SK-N-SH (cell line): Measurements from ENCODE around the gene DHX29.

ENCODE experiments used
- MXI1 ChIP-seq: IDR thresholded peaks from 2 replicates; pipeline ENCODE4 v1.6.1; 2012; ENCODE audit warnings: mild to moderate bottlenecking, low read depth, low read length, improper control_type of control experiment
- NFIC ChIP-seq: IDR thresholded peaks from 2 replicates; pipeline ENCODE4 v1.4.0; 2012; ENCODE audit warnings: borderline replicate concordance
- POLR2AphosphoS5 ChIP-seq: IDR thresholded peaks from 2 replicates; pipeline ENCODE4 v1.6.1; 2012; ENCODE audit warnings: low read depth, low read length
- RAD21 ChIP-seq: IDR thresholded peaks from 2 replicates; pipeline ENCODE4 v1.6.1; 2012; ENCODE audit warnings: mild to moderate bottlenecking, low read length
- RFX5 ChIP-seq: IDR thresholded peaks from 2 replicates; pipeline ENCODE4 v1.6.1; 2012; ENCODE audit warnings: mild to moderate bottlenecking, improper control_type of control experiment, low read length
- SMC3 ChIP-seq: IDR thresholded peaks from 2 replicates; pipeline ENCODE4 v1.6.1; 2012; ENCODE audit warnings: low read depth, low read length, improper control_type of control experiment
- TF ChIP-seq, protein P1 (sequence below): fragments of 200-600 bp; sonication (generic); IDR thresholded peaks from 2 replicates; pipeline ENCODE4 v1.6.1; 2017; ENCODE audit warnings: antibody characterized with exemption, mild to moderate bottlenecking, moderate library complexity
- TF ChIP-seq, protein P2 (sequence below): IDR thresholded peaks from 2 replicates; pipeline ENCODE4 v1.4.0; 2012; ENCODE audit warnings: low read depth, borderline replicate concordance
- TF ChIP-seq, protein P3 (sequence below): IDR thresholded peaks from 2 replicates; pipeline ENCODE4 v1.4.0; 2012; ENCODE audit warnings: low read depth, borderline replicate concordance
- TF ChIP-seq, protein P4 (sequence below): IDR thresholded peaks from 2 replicates; pipeline ENCODE4 v1.6.1; 2012; ENCODE audit warnings: mild to moderate bottlenecking, low read depth, low read length, moderate library complexity

DNA sequence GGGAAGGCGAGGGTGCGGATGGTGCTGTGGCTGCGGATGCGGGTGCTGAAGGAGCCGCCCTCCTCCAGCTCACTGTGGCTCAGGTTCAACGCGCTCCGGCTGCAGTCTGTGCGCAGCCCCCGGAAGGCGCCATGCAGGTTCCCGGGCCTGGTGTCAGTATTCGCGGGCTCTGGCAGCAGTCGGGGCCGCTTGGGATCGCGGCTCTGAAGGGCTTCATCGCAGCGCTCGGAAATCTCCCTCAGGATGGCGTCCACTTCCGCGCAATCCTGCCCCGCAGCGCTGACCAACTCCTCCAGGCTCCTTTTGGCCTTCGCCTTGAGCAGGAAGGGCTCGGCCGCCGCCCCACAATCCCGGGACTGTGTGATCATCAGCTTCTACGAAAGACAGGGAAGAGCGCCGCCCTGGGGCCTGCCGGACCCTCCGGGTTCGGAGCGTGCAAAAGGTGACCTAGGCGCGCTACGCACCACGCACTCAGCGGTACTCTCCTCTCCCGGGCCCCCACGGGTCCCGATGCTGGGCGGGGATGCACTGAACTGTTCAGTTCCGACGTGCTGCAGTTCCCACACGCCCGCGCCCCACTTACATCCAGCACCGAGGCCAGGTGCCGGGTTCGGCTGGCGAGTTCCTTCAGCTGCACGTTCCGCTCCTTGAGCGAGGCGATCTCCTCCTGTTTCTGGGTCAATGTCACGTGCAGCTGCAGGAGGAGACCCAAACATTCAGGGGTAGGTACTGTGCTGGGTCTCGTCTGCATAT, 86.9 kb downstream of the DHX29 start:
- no peak for TF ChIP-seq NFIC
- TF ChIP-seq, protein P1, sequence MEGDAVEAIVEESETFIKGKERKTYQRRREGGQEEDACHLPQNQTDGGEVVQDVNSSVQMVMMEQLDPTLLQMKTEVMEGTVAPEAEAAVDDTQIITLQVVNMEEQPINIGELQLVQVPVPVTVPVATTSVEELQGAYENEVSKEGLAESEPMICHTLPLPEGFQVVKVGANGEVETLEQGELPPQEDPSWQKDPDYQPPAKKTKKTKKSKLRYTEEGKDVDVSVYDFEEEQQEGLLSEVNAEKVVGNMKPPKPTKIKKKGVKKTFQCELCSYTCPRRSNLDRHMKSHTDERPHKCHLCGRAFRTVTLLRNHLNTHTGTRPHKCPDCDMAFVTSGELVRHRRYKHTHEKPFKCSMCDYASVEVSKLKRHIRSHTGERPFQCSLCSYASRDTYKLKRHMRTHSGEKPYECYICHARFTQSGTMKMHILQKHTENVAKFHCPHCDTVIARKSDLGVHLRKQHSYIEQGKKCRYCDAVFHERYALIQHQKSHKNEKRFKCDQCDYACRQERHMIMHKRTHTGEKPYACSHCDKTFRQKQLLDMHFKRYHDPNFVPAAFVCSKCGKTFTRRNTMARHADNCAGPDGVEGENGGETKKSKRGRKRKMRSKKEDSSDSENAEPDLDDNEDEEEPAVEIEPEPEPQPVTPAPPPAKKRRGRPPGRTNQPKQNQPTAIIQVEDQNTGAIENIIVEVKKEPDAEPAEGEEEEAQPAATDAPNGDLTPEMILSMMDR, result no peak
- TF ChIP-seq SMC3, result no peak
- TF ChIP-seq POLR2AphosphoS5, result no peak
- no peak for TF ChIP-seq MXI1
- no peak for TF ChIP-seq RAD21
- no peak for TF ChIP-seq RFX5
- TF ChIP-seq, protein P2, sequence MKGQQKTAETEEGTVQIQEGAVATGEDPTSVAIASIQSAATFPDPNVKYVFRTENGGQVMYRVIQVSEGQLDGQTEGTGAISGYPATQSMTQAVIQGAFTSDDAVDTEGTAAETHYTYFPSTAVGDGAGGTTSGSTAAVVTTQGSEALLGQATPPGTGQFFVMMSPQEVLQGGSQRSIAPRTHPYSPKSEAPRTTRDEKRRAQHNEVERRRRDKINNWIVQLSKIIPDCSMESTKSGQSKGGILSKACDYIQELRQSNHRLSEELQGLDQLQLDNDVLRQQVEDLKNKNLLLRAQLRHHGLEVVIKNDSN, result no peak
- TF ChIP-seq, protein P3, sequence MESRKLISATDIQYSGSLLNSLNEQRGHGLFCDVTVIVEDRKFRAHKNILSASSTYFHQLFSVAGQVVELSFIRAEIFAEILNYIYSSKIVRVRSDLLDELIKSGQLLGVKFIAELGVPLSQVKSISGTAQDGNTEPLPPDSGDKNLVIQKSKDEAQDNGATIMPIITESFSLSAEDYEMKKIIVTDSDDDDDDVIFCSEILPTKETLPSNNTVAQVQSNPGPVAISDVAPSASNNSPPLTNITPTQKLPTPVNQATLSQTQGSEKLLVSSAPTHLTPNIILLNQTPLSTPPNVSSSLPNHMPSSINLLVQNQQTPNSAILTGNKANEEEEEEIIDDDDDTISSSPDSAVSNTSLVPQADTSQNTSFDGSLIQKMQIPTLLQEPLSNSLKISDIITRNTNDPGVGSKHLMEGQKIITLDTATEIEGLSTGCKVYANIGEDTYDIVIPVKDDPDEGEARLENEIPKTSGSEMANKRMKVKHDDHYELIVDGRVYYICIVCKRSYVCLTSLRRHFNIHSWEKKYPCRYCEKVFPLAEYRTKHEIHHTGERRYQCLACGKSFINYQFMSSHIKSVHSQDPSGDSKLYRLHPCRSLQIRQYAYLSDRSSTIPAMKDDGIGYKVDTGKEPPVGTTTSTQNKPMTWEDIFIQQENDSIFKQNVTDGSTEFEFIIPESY, result no peak
- TF ChIP-seq, protein P4, sequence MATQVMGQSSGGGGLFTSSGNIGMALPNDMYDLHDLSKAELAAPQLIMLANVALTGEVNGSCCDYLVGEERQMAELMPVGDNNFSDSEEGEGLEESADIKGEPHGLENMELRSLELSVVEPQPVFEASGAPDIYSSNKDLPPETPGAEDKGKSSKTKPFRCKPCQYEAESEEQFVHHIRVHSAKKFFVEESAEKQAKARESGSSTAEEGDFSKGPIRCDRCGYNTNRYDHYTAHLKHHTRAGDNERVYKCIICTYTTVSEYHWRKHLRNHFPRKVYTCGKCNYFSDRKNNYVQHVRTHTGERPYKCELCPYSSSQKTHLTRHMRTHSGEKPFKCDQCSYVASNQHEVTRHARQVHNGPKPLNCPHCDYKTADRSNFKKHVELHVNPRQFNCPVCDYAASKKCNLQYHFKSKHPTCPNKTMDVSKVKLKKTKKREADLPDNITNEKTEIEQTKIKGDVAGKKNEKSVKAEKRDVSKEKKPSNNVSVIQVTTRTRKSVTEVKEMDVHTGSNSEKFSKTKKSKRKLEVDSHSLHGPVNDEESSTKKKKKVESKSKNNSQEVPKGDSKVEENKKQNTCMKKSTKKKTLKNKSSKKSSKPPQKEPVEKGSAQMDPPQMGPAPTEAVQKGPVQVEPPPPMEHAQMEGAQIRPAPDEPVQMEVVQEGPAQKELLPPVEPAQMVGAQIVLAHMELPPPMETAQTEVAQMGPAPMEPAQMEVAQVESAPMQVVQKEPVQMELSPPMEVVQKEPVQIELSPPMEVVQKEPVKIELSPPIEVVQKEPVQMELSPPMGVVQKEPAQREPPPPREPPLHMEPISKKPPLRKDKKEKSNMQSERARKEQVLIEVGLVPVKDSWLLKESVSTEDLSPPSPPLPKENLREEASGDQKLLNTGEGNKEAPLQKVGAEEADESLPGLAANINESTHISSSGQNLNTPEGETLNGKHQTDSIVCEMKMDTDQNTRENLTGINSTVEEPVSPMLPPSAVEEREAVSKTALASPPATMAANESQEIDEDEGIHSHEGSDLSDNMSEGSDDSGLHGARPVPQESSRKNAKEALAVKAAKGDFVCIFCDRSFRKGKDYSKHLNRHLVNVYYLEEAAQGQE, result no peak
